Umbilical cord (tissue), 2 donors: Measurements from ENCODE around the gene CXorf65. TPM values are rescaled to one million over a fixed set of nuclear protein-coding genes. Genes with fewer than 3 reads are reported as not detected.
A peak's percentile ranks its signal among the peaks of the same experiment; 100 is the strongest.

Source experiments
- DNase-seq: peaks from one replicate; pipeline ENCODE4 v3.0.0-alpha.2; 2015; ENCODE audit warnings: low spot score
- total RNA-seq: library from RNA; depleted of rRNA; stranded (reverse); fragments of >200 nt; gene quantifications from one replicate; pipeline ENCODE4 v1.2.3, GENCODE V29; 2014; ENCODE audit warnings: low replicate concordance; ENCODE audit not compliant: insufficient read depth

Gene CXorf65
- total RNA-seq, 1 donor from 2014 or later: not detected

GRCh38 chrX:71107245-71107644 is 705 bp upstream of the CXorf65 start:
- DNase-seq: no peak

GRCh38 chrX:71105628-71106027 is 912 bp downstream of the CXorf65 start:
- no peak for DNase-seq

- peak; percentile 27 for DNase-seq
Measured at GRCh38 chrX:71103110-71103983, 3.2 kb downstream of the CXorf65 start.

GRCh38 chrX:71102292-71102691 is 4.2 kb downstream of the CXorf65 start:
- peak; percentile 15 for DNase-seq

- no peak for DNase-seq
Measured at GRCh38 chrX:71100581-71101505, 5.7 kb downstream of the CXorf65 start.

- DNase-seq: no peak
Measured at GRCh38 chrX:71099736-71100135, 6.8 kb downstream of the CXorf65 start.

- DNase-seq: no peak
Measured at GRCh38 chrX:71098951-71099506, 7.5 kb downstream of the CXorf65 start.

- DNase-seq: no peak
Measured at GRCh38 chrX:71098302-71098701, 8.2 kb downstream of the CXorf65 start.

- DNase-seq: no peak
Measured at GRCh38 chrX:71096760-71097032, 9.8 kb downstream of the CXorf65 start.

GRCh38 chrX:71095981-71096759 is 10.4 kb downstream of the CXorf65 start:
- peak; percentile 59 for DNase-seq

GRCh38 chrX:71095555-71095980 is 11.0 kb downstream of the CXorf65 start, which contains the start of gene FOXO4:
Gene FOXO4, plus strand, starts transcription at chrX:71095851. Its CDS starts 678 bp downstream, at chrX:71096529.
- DNase-seq: peak; percentile 93

GRCh38 chrX:71095033-71095432 is 11.5 kb downstream of the CXorf65 start:
- DNase-seq: no peak

GRCh38 chrX:71091263-71091662 is 15.3 kb downstream of the CXorf65 start:
- no peak for DNase-seq

GRCh38 chrX:71085900-71086299 is 20.6 kb downstream of the CXorf65 start:
- no peak for DNase-seq

- no peak for DNase-seq
Measured at GRCh38 chrX:71082822-71083221, 23.7 kb downstream of the CXorf65 start.

- no peak for DNase-seq
Measured at GRCh38 chrX:71082124-71082647, 24.4 kb downstream of the CXorf65 start.

GRCh38 chrX:71081330-71082123 is 25.0 kb downstream of the CXorf65 start:
- DNase-seq: peak; percentile 50

GRCh38 chrX:71070531-71070930 is 36.0 kb downstream of the CXorf65 start:
- peak; percentile 12 for DNase-seq

GRCh38 chrX:71068044-71068918 is 38.3 kb downstream of the CXorf65 start, which contains the start of gene SNX12:
Gene SNX12, minus strand, starts transcription at chrX:71068334. Its CDS starts 28 bp downstream, at chrX:71068306.
- DNase-seq: peak; percentile 96
